Measurements from ENCODE around the gene LAMA2. TPM values are rescaled to one million over a fixed set of nuclear protein-coding genes. Genes with fewer than 3 reads are reported as not detected.

LAMA2 gene
- polyA plus RNA-seq, 1 donor from 2014 or later, result 2.5 TPM

DNA sequence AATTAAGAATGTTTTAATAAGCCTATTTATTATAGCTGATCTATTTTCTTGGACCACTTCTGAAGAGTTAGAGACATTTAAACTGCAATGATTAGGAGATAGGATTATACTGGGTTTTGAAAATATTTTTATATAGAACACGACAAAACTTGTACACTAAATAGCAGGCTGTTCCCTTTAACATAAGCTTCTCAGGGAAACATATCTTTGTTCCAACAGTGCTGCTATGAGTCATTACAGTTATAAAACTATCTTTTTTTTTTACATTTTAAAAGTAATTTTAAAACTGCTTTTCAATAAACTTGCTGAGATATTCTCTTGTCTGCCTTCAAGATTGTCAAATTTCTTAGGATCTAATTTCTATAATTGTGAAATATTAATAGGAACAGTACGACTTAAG, 438.0 kb downstream of the LAMA2 start:
- Histone ChIP-seq H3K4me3 (ENCODE audit: low read length) (no peak overlapping the region), H3K9me3 (ENCODE audit: low read length) (no peaks in the 10 kb centered on the region)

DNA sequence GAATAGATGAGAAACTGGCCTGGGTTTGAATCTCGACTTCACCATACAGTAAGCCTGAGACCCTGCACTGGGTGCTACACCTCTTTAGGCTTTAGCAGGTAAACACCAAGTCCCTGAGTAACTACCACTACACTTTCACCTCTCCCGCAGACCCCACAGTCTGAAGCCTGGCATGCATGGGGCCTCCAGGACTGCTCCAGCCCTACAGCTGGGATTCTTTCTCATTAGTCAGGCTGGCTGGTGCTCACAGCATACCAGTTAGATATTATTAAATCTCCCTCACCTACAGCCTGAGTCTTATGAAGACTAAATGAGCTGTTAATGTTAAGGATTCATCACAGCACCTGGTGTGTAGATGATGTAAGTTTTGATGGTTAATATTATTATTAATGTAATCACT, 438.4 kb downstream of the LAMA2 start:
- H4K20me1 ChIP-seq (ENCODE audit: insufficient read depth), result no peaks in the 10 kb centered on the region
- no peak overlapping the region for H3K4me2 ChIP-seq (ENCODE audit: low read length)
- no peaks in the 10 kb centered on the region for H3K9me2 ChIP-seq (ENCODE audit: insufficient read depth, low read length)
- no peaks in the 10 kb centered on the region for H3K27me3 ChIP-seq (ENCODE audit: insufficient read depth, low read depth, low read length)
- no peaks in the 10 kb centered on the region for H3K79me2 ChIP-seq (replicated peaks; ENCODE audit: insufficient read depth, low read length)
- no peaks in the 10 kb centered on the region for H3K9me3 ChIP-seq (ENCODE audit: low read length)
- TF ChIP-seq EZH2 (IDR thresholded peaks at IDR 0.05; ENCODE audit: borderline replicate concordance, insufficient read depth, low read length, poor library complexity, severe bottlenecking) (no peak), POLR2AphosphoS5 (IDR thresholded peaks at IDR 0.05) (no peak), TAF1 (IDR thresholded peaks at IDR 0.05; ENCODE audit: low read depth) (no peak), EP300 (conservative IDR thresholded peaks at IDR 0.05; ENCODE audit: poor library complexity, severe bottlenecking) (no peak), CTCF (IDR thresholded peaks at IDR 0.05; ENCODE audit: poor library complexity, severe bottlenecking) (no peak), SMC3 (conservative IDR thresholded peaks at IDR 0.05; ENCODE audit: poor library complexity) (no peak), MXI1 (conservative IDR thresholded peaks at IDR 0.05; ENCODE audit: poor library complexity, severe bottlenecking) (no peak), REST (IDR thresholded peaks at IDR 0.05; ENCODE audit: borderline replicate concordance) (no peak), RAD21 (conservative IDR thresholded peaks at IDR 0.05) (no peak)
- no peak overlapping the region for H3K4me3 ChIP-seq (ENCODE audit: low read length)
- H3K9ac ChIP-seq (ENCODE audit: low read length), result no peak overlapping the region
- H2AFZ ChIP-seq (ENCODE audit: low read depth, low read length), result no peak overlapping the region
- no peaks in the 10 kb centered on the region for H3K36me3 ChIP-seq (ENCODE audit: insufficient read depth, low read length)
- no peaks in the 10 kb centered on the region for H3F3A ChIP-seq (ENCODE audit: insufficient read depth, low read length, poor library complexity, severe bottlenecking)
- no peak overlapping the region for H3K27ac ChIP-seq (ENCODE audit: low read length)

More for the DNA sequence above, 438.0 kb downstream of the LAMA2 start:
- Histone ChIP-seq H3K4me2 (ENCODE audit: low read length) (no peak overlapping the region), H3K36me3 (ENCODE audit: insufficient read depth, low read length) (no peaks in the 10 kb centered on the region), H2AFZ (ENCODE audit: low read depth, low read length) (no peak overlapping the region), H3K9ac (ENCODE audit: low read length) (no peak overlapping the region), H3K27me3 (ENCODE audit: insufficient read depth, low read depth, low read length) (no peaks in the 10 kb centered on the region), H3K9me2 (ENCODE audit: insufficient read depth, low read length) (no peaks in the 10 kb centered on the region), H3K79me2 (replicated peaks; ENCODE audit: insufficient read depth, low read length) (no peaks in the 10 kb centered on the region), H3F3A (ENCODE audit: insufficient read depth, low read length, poor library complexity, severe bottlenecking) (no peaks in the 10 kb centered on the region), H4K20me1 (ENCODE audit: insufficient read depth) (no peaks in the 10 kb centered on the region), H3K27ac (ENCODE audit: low read length) (no peak overlapping the region)
- TF ChIP-seq CTCF (IDR thresholded peaks at IDR 0.05; ENCODE audit: poor library complexity, severe bottlenecking) (no peak), RAD21 (conservative IDR thresholded peaks at IDR 0.05) (no peak)
